Measurements from ENCODE around the gene TCF4. TPM values are rescaled to one million over a fixed set of nuclear protein-coding genes. Genes with fewer than 3 reads are reported as not detected.

The TCF4 gene
- total and polyA plus RNA-seq, 8 donors: 99.1 to 165 (median 138) TPM

GRCh38 chr18:55244546-55244945, 343.4 kb downstream of the TCF4 start:
- no peaks in the 10 kb centered on the region for H3K9me3 ChIP-seq
- intact Hi-C loops (cut with DNase I): no loop called here
- no peaks in the 10 kb centered on the region for H3K27me3 ChIP-seq
- ATAC-seq (no peak), DNase-seq (no peak)
- H3K4me1 ChIP-seq: peaks cover 0 to 6% of the 10 kb centered on the region in 2 donors
- H3K36me3 ChIP-seq: no peaks in the 10 kb centered on the region
- peak overlapping the region in 1 of 2 donors; percentile 41 for H3K27ac ChIP-seq
- no peak overlapping the region for H3K4me3 ChIP-seq
- no peak for TF ChIP-seq CTCF (IDR thresholded peaks at IDR 0.05)

- DNase-seq (peak in 2 of 4 donors; percentile 67 to 75), ATAC-seq (peak; percentile 34)
- no peaks in the 10 kb centered on the region for H3K27me3 ChIP-seq
Observed at GRCh38 chr18:55243857-55244256, 344.1 kb downstream of the TCF4 start.

GRCh38 chr18:55243255-55243654, 344.7 kb downstream of the TCF4 start:
- Histone ChIP-seq H3K4me3 (no peak overlapping the region), H3K9me3 (no peaks in the 10 kb centered on the region), H3K27me3 (no peaks in the 10 kb centered on the region), H3K36me3 (no peaks in the 10 kb centered on the region), H3K27ac (no peak overlapping the region), H3K4me1 (no peaks in the 10 kb centered on the region)
- ATAC-seq (no peak), DNase-seq (no peak)
- intact Hi-C loops (cut with DNase I): no loop called here
- TF ChIP-seq CTCF (IDR thresholded peaks at IDR 0.05): no peak

More at GRCh38 chr18:55243857-55244256, 344.1 kb downstream of the TCF4 start:
- H3K36me3 ChIP-seq: no peaks in the 10 kb centered on the region
- intact Hi-C loops (cut with DNase I): no loop called here
- H3K4me1 ChIP-seq: peaks cover 0 to 5% of the 10 kb centered on the region in 2 donors
- TF ChIP-seq CTCF (IDR thresholded peaks at IDR 0.05): no peak
- peak overlapping the region in 1 of 2 donors; percentile 41 for H3K27ac ChIP-seq
- no peak overlapping the region for H3K4me3 ChIP-seq
- H3K9me3 ChIP-seq: no peaks in the 10 kb centered on the region

- H3K4me1 ChIP-seq: peaks cover 0 to 5% of the 10 kb centered on the region in 2 donors
- ATAC-seq (no peak), DNase-seq (no peak)
- H3K9me3 ChIP-seq: no peaks in the 10 kb centered on the region
- intact Hi-C loops (cut with DNase I): no loop called here
- no peaks in the 10 kb centered on the region for H3K27me3 ChIP-seq
- H3K27ac ChIP-seq: no peak overlapping the region
- no peak overlapping the region for H3K4me3 ChIP-seq
- no peak for TF ChIP-seq CTCF (IDR thresholded peaks at IDR 0.05)
- no peaks in the 10 kb centered on the region for H3K36me3 ChIP-seq
Observed at GRCh38 chr18:55240978-55241377, 347.0 kb downstream of the TCF4 start.

- DNase-seq (peak in 2 of 4 donors; percentile 49 to 62), ATAC-seq (no peak)
- Histone ChIP-seq H3K9me3 (no peaks in the 10 kb centered on the region), H3K27me3 (no peaks in the 10 kb centered on the region), H3K36me3 (no peaks in the 10 kb centered on the region), H3K27ac (no peak overlapping the region), H3K4me1 (peaks cover 5 to 10% of the 10 kb centered on the region in 2 donors), H3K4me3 (no peak overlapping the region)
- TF ChIP-seq CTCF (IDR thresholded peaks at IDR 0.05): no peak
- intact Hi-C loops (cut with DNase I): loop anchor here in 1 of 2 donors (10.0 kb wide), 1 partner anchor 545 kb away; no protein-coding TSS in a partner anchor
Observed at GRCh38 chr18:55239740-55240139, 348.3 kb downstream of the TCF4 start.

Measured in left lung (tissue), 10 donors.